ENCODE measurements around the gene SGMS1.

DNA sequence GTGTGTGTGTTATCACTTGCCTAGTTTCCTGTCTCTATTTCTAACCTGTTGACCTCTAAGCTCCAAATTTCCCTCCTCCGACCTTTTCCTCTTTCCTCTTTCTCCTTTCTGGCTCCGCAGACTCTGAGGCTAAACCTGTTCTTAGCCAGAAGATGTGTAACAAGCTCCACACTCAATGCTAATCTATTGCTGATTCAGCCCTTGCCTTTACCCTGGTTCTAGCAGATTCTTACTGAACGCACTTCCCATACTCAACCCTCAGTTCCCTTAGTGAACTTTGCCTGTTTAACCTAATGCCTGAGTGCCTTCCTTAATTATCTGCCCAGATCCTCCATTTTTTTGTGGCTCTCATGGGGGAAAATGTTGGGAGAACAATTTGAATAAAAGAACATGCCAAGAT lies 30.0 kb upstream of the SGMS1 start:
- TF ChIP-seq, protein P1, sequence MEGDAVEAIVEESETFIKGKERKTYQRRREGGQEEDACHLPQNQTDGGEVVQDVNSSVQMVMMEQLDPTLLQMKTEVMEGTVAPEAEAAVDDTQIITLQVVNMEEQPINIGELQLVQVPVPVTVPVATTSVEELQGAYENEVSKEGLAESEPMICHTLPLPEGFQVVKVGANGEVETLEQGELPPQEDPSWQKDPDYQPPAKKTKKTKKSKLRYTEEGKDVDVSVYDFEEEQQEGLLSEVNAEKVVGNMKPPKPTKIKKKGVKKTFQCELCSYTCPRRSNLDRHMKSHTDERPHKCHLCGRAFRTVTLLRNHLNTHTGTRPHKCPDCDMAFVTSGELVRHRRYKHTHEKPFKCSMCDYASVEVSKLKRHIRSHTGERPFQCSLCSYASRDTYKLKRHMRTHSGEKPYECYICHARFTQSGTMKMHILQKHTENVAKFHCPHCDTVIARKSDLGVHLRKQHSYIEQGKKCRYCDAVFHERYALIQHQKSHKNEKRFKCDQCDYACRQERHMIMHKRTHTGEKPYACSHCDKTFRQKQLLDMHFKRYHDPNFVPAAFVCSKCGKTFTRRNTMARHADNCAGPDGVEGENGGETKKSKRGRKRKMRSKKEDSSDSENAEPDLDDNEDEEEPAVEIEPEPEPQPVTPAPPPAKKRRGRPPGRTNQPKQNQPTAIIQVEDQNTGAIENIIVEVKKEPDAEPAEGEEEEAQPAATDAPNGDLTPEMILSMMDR (IDR thresholded peaks at IDR 0.05) = no peak
- no peak for TF ChIP-seq POLR2A (IDR thresholded peaks at IDR 0.05)

Measured in testis (tissue), 2 donors.